GM18873 (cell line): Measurements from ENCODE around the gene ABI1.
A peak's percentile ranks its signal among the peaks of the same experiment; 100 is the strongest.

Experiments
- ATAC-seq: cut with Tn5 transposase; IDR thresholded peaks from one replicate; pipeline ENCODE4 v1.9.1; 2021; ENCODE audit warnings: mild to moderate bottlenecking, moderate library complexity, moderate number of reproducible peaks; ENCODE audit not compliant: unreplicated experiment, low FRiP score

The ABI1 gene

GRCh38 chr10:26725837-26726727 lies 134.7 kb downstream of the ABI1 start:
- ATAC-seq = no peak

- no peak for ATAC-seq
These were observed 137.7 kb downstream of the ABI1 start for GRCh38 chr10:26723016-26723415.

- no peak for ATAC-seq
These were observed 139.2 kb downstream of the ABI1 start for GRCh38 chr10:26721561-26721960.

- ATAC-seq = no peak
These were observed 143.3 kb downstream of the ABI1 start for GRCh38 chr10:26717476-26717875.

GRCh38 chr10:26715137-26715487 lies 145.6 kb downstream of the ABI1 start:
- no peak for ATAC-seq

GRCh38 chr10:26714415-26715136 lies 146.2 kb downstream of the ABI1 start:
- ATAC-seq = no peak

GRCh38 chr10:26711324-26711723 lies 149.4 kb downstream of the ABI1 start:
- ATAC-seq = no peak

GRCh38 chr10:26706936-26707335 lies 153.8 kb downstream of the ABI1 start:
- ATAC-seq = no peak

- ATAC-seq = no peak
These were observed 154.6 kb downstream of the ABI1 start for GRCh38 chr10:26706206-26706605.

- no peak for ATAC-seq
These were observed 156.8 kb downstream of the ABI1 start for GRCh38 chr10:26703974-26704373.

GRCh38 chr10:26703096-26703495 lies 157.7 kb downstream of the ABI1 start:
- no peak for ATAC-seq

GRCh38 chr10:26700884-26701630 lies 159.7 kb downstream of the ABI1 start:
- ATAC-seq = no peak

- no peak for ATAC-seq
These were observed 161.1 kb downstream of the ABI1 start for GRCh38 chr10:26699631-26700030.

GRCh38 chr10:26698909-26699308 lies 161.8 kb downstream of the ABI1 start:
- ATAC-seq = no peak

- ATAC-seq = no peak
These were observed 162.7 kb downstream of the ABI1 start for GRCh38 chr10:26697922-26698608.

GRCh38 chr10:26697163-26697921 lies 163.4 kb downstream of the ABI1 start, which contains the start of gene PDSS1:
Gene PDSS1, plus strand, starts transcription at chr10:26697701. Its CDS starts 11 bp downstream, at chr10:26697712.
- peak; percentile 77 for ATAC-seq

- ATAC-seq = peak; percentile 12
These were observed 164.0 kb downstream of the ABI1 start for GRCh38 chr10:26696786-26697162.
